ENCODE measurements around the gene MME. TPM values are rescaled to one million over a fixed set of nuclear protein-coding genes. Genes with fewer than 3 reads are reported as not detected.

Gene MME
- total RNA-seq, 6 experiments from 2014 or later: 40.3 to 85.5 (median 67.1) TPM

GRCh38 chr3:155079468-155079745 lies 712 bp upstream of the MME start:
- TF ChIP-seq CTCF (IDR thresholded peaks at IDR 0.05): peak; percentile 63
- DNase-seq: no peak
- Mint-ChIP-seq H3K27ac (peak overlapping the region; percentile 77), H3K9me3 (0 out of 2 replicates have a peak, but pooled peaks cover 3% of the 10 kb centered on the region), H3K27me3 (ENCODE audit: insufficient read depth) (no peaks in the 10 kb centered on the region), H3K4me1 (ENCODE audit: low read depth) (peaks cover 59% of the 10 kb centered on the region), H3K36me3 (ENCODE audit: low read depth) (peaks cover 10% of the 10 kb centered on the region), H3K4me3 (peak overlapping the region; percentile 92)

DNA sequence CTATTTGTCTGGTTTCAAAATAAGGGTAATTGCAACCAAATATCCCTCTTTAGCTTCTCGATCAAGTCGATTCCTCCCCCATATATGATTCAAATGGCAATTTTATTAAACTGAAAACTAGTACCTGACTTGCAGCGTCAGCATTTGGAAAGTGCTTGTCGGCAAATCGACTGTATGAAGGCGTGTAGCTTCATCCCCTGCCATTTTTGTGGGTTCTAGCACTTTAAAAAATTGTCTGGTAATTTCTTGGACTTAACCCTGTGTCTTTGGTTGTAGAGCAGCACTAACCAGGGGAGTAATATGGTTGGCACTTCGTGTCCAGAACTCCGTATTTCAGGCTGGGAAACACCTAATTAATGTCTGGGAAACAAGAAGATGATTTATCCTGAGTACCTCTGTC lies 573 bp downstream of the MME start:
- H3K27ac Mint-ChIP-seq: peak overlapping the region; percentile 77
- TF ChIP-seq CTCF (IDR thresholded peaks at IDR 0.05): no peak
- DNase-seq: no peak
- peak overlapping the region; percentile 92 for H3K4me3 Mint-ChIP-seq
- H3K9me3 Mint-ChIP-seq: 0 out of 2 replicates have a peak, but pooled peaks cover 3% of the 10 kb centered on the region
- H3K36me3 Mint-ChIP-seq (ENCODE audit: low read depth): peaks cover 10% of the 10 kb centered on the region
- H3K4me1 Mint-ChIP-seq (ENCODE audit: low read depth): peaks cover 59% of the 10 kb centered on the region
- no peaks in the 10 kb centered on the region for H3K27me3 Mint-ChIP-seq (ENCODE audit: insufficient read depth)

DNA sequence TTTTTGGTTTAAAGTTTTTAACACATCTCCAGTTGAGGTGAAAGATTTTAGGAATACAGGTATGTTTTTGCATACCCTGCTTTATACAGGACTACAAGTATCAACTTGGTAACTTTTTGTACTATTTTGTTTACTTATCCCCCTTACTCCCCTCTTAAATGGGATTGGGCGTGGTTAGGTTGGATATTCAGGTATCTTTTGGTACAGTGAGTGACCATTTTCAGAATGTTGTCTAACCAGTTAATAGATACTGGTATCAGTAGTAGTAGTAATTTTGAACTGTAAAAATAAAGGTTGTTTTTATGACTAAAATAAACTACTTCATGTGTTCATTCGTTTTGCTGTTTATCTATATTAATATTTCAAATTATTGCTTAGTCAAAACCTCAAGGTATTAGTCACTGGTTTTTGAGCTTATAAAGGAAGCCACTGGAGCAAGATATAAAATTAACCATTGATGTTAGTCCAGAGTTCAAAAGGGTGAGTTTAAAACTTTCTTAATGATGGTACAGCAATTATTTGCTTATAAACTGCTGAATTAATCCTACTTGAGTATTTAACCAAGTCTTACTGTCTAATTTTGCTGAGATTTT lies 3.3 kb downstream of the MME start:
- Mint-ChIP-seq H3K4me3 (no peak overlapping the region), H3K9me3 (no peaks in the 10 kb centered on the region), H3K27ac (no peak overlapping the region), H3K36me3 (ENCODE audit: low read depth) (peaks cover 27% of the 10 kb centered on the region), H3K27me3 (ENCODE audit: insufficient read depth) (no peaks in the 10 kb centered on the region), H3K4me1 (ENCODE audit: low read depth) (peaks cover 41% of the 10 kb centered on the region)
- no peak for DNase-seq
- no peak for TF ChIP-seq CTCF (IDR thresholded peaks at IDR 0.05)

DNA sequence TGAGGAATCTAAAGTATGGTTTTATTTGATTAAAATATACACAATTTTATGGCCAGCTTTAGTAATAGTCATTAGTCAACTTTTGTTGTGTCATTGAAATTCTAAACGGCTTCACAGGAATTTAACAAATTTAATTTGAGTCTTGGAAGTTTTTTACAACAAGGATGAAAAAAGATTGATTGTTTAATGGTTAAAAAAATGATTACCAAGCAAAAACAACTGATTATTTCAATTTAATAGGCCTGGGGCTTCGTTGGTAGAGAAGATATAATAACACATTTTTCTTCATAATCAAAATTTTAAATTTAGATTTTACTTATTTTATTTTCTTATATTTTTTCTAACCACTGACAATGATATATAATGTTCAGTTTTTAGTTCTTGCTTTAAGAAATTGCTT lies 4.4 kb downstream of the MME start:
- Mint-ChIP-seq H3K27me3 (ENCODE audit: insufficient read depth) (no peaks in the 10 kb centered on the region), H3K36me3 (ENCODE audit: low read depth) (peaks cover 30% of the 10 kb centered on the region), H3K4me3 (no peak overlapping the region), H3K4me1 (ENCODE audit: low read depth) (peaks cover 49% of the 10 kb centered on the region), H3K9me3 (no peaks in the 10 kb centered on the region), H3K27ac (no peak overlapping the region)
- no peak for DNase-seq
- TF ChIP-seq CTCF (IDR thresholded peaks at IDR 0.05): no peak

DNA sequence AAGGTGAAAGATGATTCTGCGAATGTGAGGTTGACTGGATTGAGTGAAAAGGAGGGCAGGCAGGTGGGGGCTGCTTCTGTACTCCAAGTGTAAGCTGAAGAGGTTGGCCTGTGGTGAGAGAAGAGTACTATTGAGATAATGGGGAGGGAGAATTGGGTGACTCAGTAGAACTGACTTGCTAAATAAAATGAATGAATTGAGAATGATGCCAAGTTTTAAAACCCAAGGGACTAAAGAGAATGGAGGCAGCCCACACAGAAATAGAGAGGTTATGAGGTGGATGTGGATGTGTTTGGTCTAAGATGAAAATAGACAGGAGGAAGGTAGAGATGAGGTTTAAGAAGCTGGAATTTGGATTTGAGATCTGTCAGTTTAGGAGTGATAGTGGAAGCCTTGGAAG lies 5.9 kb downstream of the MME start:
- H3K4me3 Mint-ChIP-seq: no peak overlapping the region
- DNase-seq: no peak
- no peak for TF ChIP-seq CTCF (IDR thresholded peaks at IDR 0.05)
- H3K4me1 Mint-ChIP-seq (ENCODE audit: low read depth): peaks cover 44% of the 10 kb centered on the region
- no peak overlapping the region for H3K27ac Mint-ChIP-seq
- H3K36me3 Mint-ChIP-seq (ENCODE audit: low read depth): peaks cover 31% of the 10 kb centered on the region
- no peaks in the 10 kb centered on the region for H3K9me3 Mint-ChIP-seq
- H3K27me3 Mint-ChIP-seq (ENCODE audit: insufficient read depth): no peaks in the 10 kb centered on the region
